AG10803 (cell line): Measurements from ENCODE around the gene SORCS3.

Experiments used
- DNase-seq: peaks from one replicate; pipeline ENCODE4 v3.0.0; 2010; ENCODE audit warnings: low read depth
- H3K4me3 ChIP-seq: 2 replicates; pipeline ENCODE4 v1.5.1; 2011; ENCODE audit warnings: mild to moderate bottlenecking, low read length, control low read depth
- CTCF ChIP-seq: conservative IDR thresholded peaks from 2 replicates; pipeline ENCODE4 v1.5.1; 2011; ENCODE audit warnings: mild to moderate bottlenecking, low read length, control low read depth, inconsistent platforms

The SORCS3 gene

GRCh38 chr10:105112862-105113261, 471.8 kb downstream of the SORCS3 start:
- DNase-seq = no peak
- no peak overlapping the region for H3K4me3 ChIP-seq
- TF ChIP-seq CTCF = no peak

- no peak for TF ChIP-seq CTCF
- no peak overlapping the region for H3K4me3 ChIP-seq
- DNase-seq = no peak
These were observed 472.6 kb downstream of the SORCS3 start for GRCh38 chr10:105113666-105114065.

DNA sequence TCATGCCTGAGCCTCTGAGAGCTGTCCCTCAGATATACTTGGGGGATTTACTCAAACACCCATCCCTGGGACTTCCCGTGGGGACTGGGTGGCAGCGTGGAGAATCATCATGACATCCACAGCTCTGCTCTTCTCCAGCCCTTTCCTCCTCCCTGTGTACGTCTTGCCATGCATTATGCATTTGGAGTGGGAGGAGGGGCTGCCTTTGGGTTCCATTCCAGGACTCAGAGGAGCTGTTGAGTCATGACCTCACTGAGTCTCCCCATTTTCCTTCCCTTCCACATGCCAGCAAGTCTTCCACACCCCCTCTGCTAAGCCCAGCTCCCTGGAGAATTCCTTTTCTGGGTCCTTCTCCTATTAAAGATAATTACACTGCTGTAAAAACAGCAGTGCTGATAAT, 480.7 kb downstream of the SORCS3 start:
- DNase-seq = no peak
- no peak for TF ChIP-seq CTCF
- H3K4me3 ChIP-seq = no peak overlapping the region

GRCh38 chr10:105128111-105128510, 487.0 kb downstream of the SORCS3 start:
- no peak overlapping the region for H3K4me3 ChIP-seq
- no peak for DNase-seq
- TF ChIP-seq CTCF = no peak

DNA sequence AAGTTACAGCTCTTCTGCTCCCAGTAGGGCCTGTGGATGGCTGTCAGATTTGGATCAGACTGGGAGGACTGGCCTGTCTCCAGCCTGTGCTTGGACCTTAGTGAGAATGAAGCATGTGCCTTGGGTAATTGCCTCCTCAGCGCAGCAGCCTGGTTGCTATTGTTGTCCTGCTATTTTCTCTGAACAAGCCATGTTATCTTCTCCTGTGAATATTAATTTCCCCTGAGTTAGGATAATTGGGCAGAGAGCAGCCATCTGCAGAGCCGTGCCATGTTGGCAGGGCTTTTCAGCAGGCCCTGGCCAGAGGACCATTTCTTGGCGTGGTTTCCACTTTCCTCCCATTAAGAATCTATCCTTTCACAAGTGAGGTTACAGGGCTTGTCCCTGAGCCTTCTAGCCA, 497.3 kb downstream of the SORCS3 start:
- TF ChIP-seq CTCF = no peak
- no peak overlapping the region for H3K4me3 ChIP-seq
- no peak for DNase-seq

DNA sequence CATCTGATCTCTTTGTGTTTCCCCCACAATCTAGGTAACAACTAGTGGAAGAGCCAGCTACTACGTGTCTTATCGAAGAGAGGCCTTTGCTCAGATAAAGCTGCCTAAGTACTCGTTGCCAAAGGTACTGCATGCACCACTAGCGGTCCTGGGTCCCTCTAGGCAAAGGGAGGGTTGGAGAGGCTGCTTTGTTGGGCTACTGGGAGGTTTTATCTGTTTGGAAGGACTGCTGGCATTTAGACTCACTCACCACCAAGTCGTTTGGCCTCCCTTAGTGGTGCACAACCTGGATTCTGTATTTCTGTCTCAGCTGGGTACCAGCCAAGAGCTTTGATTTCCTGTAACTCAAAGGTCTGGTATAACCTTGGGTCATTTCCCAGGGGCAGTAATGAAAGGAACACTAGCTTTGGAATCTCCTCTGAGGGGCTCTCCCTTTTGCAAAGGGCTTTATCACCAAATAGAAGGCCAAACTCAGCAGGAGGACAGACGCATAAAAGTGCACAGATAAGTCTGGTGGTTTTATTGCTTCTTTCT, 498.3 kb downstream of the SORCS3 start:
- H3K4me3 ChIP-seq = no peak overlapping the region
- no peak for TF ChIP-seq CTCF
- DNase-seq = no peak

DNA sequence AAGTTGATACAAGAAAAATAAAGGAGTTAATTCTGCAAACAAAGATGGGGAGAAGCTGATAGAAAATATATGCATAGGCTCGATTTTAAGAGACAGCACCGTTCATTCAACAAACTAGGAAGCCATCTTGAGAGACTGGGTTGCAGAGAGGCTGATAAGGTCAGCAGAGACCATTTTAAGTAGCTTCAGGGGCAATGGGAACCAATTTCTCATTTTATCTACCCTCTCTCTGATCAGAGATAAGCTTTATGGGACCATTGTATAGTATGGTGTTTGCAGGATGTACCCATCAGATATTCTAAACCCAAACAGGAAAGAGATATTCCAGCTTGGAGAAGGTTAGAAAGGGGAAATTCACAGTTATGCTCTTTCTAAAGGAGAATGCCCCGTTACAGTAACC, 499.5 kb downstream of the SORCS3 start:
- no peak for TF ChIP-seq CTCF
- no peak for DNase-seq
- H3K4me3 ChIP-seq = no peak overlapping the region
